GM13976 (cell line): ENCODE measurements around the gene SEC24C.

Experiments used
- DNase-seq: peaks from one replicate; pipeline ENCODE4 v3.0.0; 2012; ENCODE audit warnings: low spot score
- in situ Hi-C: fragments of 300-500 bp; cut with MboI; formaldehyde crosslinking; loops from one replicate; pipeline ENCODE4 v1.12.0; 2022; ENCODE audit warnings: low sequenced_read_pairs, mixed read lengths, inconsistent platforms; ENCODE audit not compliant: unreplicated experiment
- TF ChIP-seq, protein P1 (sequence below): IDR thresholded peaks from 2 replicates; pipeline ENCODE4 v1.5.1; 2012; ENCODE audit warnings: borderline replicate concordance, mild to moderate bottlenecking; ENCODE audit not compliant: insufficient read depth; ENCODE audit errors: extremely low read depth, missing control alignments, control extremely low read depth

The SEC24C gene

DNA sequence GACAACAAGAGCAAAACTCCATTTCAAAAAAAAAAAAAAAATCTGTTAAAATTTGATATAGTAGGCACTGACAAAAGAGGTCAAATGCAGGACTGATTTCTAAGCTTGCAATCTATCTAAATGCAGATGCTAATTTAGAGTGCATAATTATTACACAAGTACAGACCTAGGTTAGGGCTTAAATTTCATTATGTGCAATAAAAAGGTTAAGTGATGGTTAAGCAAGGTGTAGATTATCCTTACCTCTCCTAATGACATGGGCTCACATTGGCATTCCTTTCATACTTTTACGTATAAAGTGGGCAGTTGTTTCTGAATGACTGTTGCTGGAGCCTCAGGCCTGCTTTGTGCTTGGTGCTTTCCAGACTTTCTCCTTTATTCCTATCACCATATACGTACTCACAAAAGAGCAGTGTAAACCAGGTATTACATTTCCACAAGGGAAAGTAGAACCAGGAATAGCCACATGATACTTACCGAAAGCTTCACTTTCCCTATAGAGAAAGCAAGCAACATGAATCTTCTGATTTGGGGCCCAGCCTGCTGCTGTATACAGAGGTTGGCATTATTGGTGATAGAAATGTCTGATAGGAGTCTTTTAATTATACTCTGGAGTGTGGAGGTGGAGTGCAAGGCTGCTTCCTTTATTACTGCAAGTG lies 35.5 kb downstream of the SEC24C start:
- TF ChIP-seq, protein P1, sequence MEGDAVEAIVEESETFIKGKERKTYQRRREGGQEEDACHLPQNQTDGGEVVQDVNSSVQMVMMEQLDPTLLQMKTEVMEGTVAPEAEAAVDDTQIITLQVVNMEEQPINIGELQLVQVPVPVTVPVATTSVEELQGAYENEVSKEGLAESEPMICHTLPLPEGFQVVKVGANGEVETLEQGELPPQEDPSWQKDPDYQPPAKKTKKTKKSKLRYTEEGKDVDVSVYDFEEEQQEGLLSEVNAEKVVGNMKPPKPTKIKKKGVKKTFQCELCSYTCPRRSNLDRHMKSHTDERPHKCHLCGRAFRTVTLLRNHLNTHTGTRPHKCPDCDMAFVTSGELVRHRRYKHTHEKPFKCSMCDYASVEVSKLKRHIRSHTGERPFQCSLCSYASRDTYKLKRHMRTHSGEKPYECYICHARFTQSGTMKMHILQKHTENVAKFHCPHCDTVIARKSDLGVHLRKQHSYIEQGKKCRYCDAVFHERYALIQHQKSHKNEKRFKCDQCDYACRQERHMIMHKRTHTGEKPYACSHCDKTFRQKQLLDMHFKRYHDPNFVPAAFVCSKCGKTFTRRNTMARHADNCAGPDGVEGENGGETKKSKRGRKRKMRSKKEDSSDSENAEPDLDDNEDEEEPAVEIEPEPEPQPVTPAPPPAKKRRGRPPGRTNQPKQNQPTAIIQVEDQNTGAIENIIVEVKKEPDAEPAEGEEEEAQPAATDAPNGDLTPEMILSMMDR, result no peak
- in situ Hi-C loops, result no loop called here
- DNase-seq, result no peak

DNA sequence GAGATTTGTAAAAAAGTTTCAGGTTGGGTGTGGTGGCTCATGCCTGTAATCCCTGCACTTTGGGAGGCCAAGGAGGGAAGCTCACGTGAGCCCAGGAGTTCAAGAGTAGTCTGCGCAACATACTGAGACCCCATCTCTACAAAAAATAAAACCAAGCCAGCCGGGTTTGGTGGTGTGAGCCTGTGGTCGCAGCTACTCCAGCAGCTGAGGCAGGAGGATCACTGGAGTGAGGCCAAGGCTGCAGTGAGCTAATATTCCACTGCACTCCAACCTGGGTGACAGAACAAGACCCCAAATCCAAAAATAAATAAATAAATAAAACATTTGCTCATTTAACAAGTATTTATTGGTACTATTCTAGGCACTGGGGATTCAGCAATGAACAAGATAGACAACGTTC lies 36.1 kb downstream of the SEC24C start:
- no peak for DNase-seq
- TF ChIP-seq, protein P1, result no peak
- in situ Hi-C loops, result no loop called here

DNA sequence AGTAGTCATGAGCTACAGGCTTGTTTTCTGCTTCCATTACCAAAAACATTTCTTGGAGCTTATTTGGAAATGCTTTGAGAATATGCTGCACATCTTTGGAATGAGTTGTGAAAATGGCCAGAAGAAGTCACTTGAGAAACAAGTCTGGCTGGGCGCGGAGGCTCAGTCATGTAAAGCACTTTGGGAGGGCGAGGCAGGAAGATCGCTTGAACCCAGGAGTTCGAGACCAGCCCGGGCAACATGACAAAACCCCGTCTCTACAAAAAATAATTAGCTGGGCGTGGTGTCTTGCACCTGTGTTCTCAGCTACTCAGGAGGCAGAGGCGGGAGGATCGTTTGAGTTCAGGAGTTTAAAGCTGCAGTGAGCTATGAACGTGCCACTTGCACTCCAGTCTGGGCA lies 36.8 kb downstream of the SEC24C start:
- TF ChIP-seq, protein P1, result no peak
- in situ Hi-C loops, result no loop called here
- no peak for DNase-seq

DNA sequence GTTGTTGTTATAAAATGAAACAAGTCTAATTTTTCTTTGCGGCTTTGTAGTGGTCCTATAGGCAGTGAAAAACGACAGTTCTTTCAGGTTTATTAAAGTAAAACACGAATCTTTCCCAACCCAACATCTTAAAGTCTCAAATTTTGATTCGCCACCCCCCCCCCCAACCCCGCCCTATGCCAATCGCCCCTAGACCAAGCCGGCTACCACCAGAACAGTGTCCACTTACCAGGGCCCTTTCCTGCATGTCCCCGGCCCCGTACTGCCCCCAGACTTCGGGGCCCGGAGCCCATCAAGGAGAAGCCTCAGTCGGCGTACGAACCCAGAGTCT lies 37.3 kb downstream of the SEC24C start:
- in situ Hi-C loops, result no loop called here
- DNase-seq, result no peak
- TF ChIP-seq, protein P1, result no peak

DNA sequence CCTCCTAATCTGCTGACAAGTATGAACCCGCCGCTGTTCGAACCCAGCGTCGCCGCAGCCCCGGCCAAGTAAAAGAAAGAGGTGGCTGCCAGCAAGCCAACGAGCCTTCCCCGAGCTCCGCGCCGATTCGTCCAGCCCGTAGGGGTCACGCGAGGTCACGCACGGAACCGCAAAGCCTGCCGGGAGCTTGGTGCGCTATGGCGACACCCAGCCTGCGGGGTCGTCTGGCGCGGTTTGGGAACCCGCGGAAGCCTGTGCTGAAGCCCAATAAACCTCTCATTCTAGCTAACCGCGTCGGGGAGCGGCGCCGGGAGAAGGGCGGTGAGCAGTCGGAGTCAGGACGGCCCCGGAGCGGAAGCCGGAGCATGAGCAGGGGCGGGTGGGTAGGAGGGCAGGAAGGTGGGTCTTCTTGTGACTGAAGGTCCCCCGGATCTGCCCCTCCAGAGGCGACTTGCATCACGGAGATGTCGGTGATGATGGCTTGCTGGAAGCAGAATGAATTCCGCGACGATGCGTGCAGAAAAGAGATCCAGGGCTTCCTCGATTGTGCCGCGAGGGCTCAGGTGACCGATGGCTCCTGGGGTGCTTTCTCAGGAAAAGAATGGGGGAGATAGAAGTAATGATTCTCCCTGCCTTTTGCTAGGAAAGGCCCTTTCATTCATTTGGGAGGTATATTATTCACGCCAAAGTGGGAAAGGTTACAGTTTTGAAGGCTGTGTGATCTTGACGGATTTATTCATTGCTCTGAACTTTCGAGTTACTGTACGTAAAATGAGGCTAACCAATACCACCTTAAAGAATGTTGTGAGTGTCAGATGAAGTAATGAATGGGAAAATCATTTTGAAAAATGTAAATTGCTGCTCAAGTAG lies 37.9 kb downstream of the SEC24C start, which contains the start of gene CHCHD1:
Gene CHCHD1, plus strand, starts transcription at position 170 of the 870 bp plus-strand sequence. Its CDS starts 28 bp downstream, at position 198.
- DNase-seq, result peak; percentile 92
- TF ChIP-seq, protein P1, result no peak
- in situ Hi-C loops, result no loop called here

DNA sequence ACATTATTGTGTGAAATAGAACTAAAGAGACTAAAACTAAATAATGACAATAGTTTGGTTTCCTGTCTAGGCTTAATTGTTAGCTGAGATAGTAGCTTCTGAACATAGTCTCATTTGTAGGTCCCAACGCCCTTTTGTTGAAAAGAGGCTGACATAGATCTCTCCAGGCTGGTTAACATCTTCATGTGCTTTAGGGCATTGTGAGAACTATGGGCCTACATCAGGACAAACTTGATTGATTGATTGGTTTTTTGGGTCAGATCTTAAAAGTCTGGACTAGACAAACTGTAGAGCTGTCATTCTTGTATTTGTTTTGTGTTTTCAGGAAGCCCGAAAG lies 38.5 kb downstream of the SEC24C start:
- no peak for DNase-seq
- TF ChIP-seq, protein P1, result no peak
- in situ Hi-C loops, result no loop called here
